ENCODE results near the gene NTMT2. TPM values are rescaled to one million over a fixed set of nuclear protein-coding genes. Genes with fewer than 3 reads are reported as not detected.
A peak's percentile ranks its signal among the peaks of the same experiment; 100 is the strongest.

Gene NTMT2
- total and polyA plus RNA-seq, 2 of the 8 experiments (the other 6 are each of a cell fraction or from before 2014, with no cell fraction given), result 0.38 TPM; not detected in 1

GRCh38 chr1:170145770-170146676, at the start of gene NTMT2 (continued):
- TF ChIP-seq GABPA (IDR thresholded peaks at IDR 0.05; ENCODE audit: borderline replicate concordance, insufficient read depth, low read length), result no peak
- TF ChIP-seq, protein P1, sequence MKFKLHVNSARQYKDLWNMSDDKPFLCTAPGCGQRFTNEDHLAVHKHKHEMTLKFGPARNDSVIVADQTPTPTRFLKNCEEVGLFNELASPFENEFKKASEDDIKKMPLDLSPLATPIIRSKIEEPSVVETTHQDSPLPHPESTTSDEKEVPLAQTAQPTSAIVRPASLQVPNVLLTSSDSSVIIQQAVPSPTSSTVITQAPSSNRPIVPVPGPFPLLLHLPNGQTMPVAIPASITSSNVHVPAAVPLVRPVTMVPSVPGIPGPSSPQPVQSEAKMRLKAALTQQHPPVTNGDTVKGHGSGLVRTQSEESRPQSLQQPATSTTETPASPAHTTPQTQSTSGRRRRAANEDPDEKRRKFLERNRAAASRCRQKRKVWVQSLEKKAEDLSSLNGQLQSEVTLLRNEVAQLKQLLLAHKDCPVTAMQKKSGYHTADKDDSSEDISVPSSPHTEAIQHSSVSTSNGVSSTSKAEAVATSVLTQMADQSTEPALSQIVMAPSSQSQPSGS (IDR thresholded peaks at IDR 0.05; ENCODE audit: low read length), result peak; percentile 75; the same call in 1 of the 2 replicates
- peak; percentile 99 for TF ChIP-seq NANOG (IDR thresholded peaks at IDR 0.05; ENCODE audit: insufficient read depth, low read depth, low read length, poor library complexity, severe bottlenecking)
- TF ChIP-seq TAF1 (IDR thresholded peaks at IDR 0.05; ENCODE audit: low read depth, low read length), result no peak
- TF ChIP-seq TBP (IDR thresholded peaks at IDR 0.05; ENCODE audit: low read depth, low read length), result no peak
- 0 out of 2 replicates have a peak, but pooled peaks have one; percentile 7 for TF ChIP-seq JUN (IDR thresholded peaks at IDR 0.05; ENCODE audit: low read depth, low read length)
- no peak for TF ChIP-seq KDM5A (IDR thresholded peaks at IDR 0.05; ENCODE audit: low read length)
- no peak for TF ChIP-seq PHF8 (conservative IDR thresholded peaks at IDR 0.05; ENCODE audit: low read depth, low read length)
- TF ChIP-seq EGR1 (IDR thresholded peaks at IDR 0.05; ENCODE audit: borderline replicate concordance, low read depth, low read length), result no peak
- TF ChIP-seq SIRT6 (IDR thresholded peaks at IDR 0.05; ENCODE audit: low read length), result no peak
- TF ChIP-seq TAF7 (optimal IDR thresholded peaks at IDR 0.05; ENCODE audit: borderline replicate concordance, low read depth, low read length), result no peak
- TF ChIP-seq, protein P2, sequence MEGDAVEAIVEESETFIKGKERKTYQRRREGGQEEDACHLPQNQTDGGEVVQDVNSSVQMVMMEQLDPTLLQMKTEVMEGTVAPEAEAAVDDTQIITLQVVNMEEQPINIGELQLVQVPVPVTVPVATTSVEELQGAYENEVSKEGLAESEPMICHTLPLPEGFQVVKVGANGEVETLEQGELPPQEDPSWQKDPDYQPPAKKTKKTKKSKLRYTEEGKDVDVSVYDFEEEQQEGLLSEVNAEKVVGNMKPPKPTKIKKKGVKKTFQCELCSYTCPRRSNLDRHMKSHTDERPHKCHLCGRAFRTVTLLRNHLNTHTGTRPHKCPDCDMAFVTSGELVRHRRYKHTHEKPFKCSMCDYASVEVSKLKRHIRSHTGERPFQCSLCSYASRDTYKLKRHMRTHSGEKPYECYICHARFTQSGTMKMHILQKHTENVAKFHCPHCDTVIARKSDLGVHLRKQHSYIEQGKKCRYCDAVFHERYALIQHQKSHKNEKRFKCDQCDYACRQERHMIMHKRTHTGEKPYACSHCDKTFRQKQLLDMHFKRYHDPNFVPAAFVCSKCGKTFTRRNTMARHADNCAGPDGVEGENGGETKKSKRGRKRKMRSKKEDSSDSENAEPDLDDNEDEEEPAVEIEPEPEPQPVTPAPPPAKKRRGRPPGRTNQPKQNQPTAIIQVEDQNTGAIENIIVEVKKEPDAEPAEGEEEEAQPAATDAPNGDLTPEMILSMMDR (IDR thresholded peaks at IDR 0.05; ENCODE audit: control extremely low read depth in 1 of 3, insufficient read depth in 1 of 3, low read depth in 1 of 3, low read length in 3 of 3), result no peak
- TF ChIP-seq EZH2 (IDR thresholded peaks at IDR 0.05; ENCODE audit: low read depth, low read length, severe bottlenecking), result no peak
